ENCODE results near the gene OR1K1. TPM values are rescaled to one million over a fixed set of nuclear protein-coding genes. Genes with fewer than 3 reads are reported as not detected.
"Not testable (repeated sequence)": the region's sequence is repeated elsewhere in the genome, so short reads cannot be mapped to it uniquely, and the experiment has no call there.

OR1K1 gene
- polyA plus RNA-seq, 1 experiment: not detected

DNA sequence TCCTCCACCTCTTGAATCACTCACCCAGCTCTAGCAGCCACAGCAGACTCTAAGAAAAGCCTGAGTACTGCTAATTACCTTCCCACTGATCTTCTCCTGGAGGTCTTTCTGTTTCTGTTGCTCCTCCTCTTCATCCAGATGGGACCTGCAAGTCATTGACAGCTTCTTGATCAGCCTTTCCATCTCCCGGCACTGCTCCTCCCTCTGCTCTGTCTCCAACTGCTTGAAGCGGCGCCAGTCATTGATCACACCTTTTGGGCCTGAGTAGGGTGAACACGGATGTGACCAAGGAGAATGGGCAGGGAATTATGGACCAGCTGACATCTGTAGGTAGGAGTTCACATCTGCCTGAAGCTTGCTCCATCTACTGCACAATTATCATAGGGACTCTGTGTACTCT is 23.0 kb downstream of the OR1K1 start:
- POLR2A ChIA-PET: no interaction called here
- TF ChIP-seq CTCF (IDR thresholded peaks at IDR 0.05; ENCODE audit: insufficient read depth, low read depth, low read length): no peak
- no peak for DNase-seq (ENCODE audit: low read depth)
- Histone ChIP-seq H3K27me3 (ENCODE audit: control insufficient read depth, insufficient read depth, low read length) (no peaks in the 10 kb centered on the region), H3K36me3 (ENCODE audit: control insufficient read depth, insufficient read depth, low read length) (peaks cover 6% of the 10 kb centered on the region), H3K4me3 (ENCODE audit: low read depth, low read length) (no peak overlapping the region)
- CTCF ChIA-PET: interaction anchor here (1.5 to 1.8 kb wide), 2 partner anchors 13 to 358 kb away, joined by 4 read pairs; no protein-coding TSS in a partner anchor

DNA sequence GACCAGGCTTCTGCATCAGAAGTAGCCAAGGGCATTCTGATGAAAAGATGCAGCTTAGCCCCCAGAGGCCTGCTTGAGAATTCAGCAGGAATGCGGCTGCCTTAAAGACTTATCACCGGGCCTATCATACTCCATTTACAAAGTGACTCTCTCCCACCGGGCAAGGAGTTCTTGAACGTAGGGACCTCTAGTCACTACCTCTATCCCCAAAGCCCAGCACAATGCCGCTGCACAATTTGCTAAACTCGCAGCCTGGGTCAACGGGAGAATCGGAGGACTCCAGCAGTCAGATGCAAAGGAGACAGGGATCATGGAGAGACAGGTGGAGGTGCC is 27.8 kb downstream of the OR1K1 start:
- Histone ChIP-seq H3K36me3 (ENCODE audit: control insufficient read depth, insufficient read depth, low read length) (peaks cover 3% of the 10 kb centered on the region), H3K4me3 (ENCODE audit: low read depth, low read length) (peak overlapping the region; percentile 87), H3K27me3 (ENCODE audit: control insufficient read depth, insufficient read depth, low read length) (no peaks in the 10 kb centered on the region)
- no peak for TF ChIP-seq CTCF (IDR thresholded peaks at IDR 0.05; ENCODE audit: insufficient read depth, low read depth, low read length)
- no peak for DNase-seq (ENCODE audit: low read depth)
- ChIA-PET CTCF (interaction anchor here (0.6 to 1.6 kb wide), 6 partner anchors 9 to 364 kb away, joined by 3 to 4 read pairs (median 3); no protein-coding TSS in a partner anchor), POLR2A (interaction anchor here (0.6 to 1.4 kb wide), 3 partner anchors 10 to 359 kb away, joined by 3 to 14 read pairs (median 3); no protein-coding TSS in a partner anchor)

DNA sequence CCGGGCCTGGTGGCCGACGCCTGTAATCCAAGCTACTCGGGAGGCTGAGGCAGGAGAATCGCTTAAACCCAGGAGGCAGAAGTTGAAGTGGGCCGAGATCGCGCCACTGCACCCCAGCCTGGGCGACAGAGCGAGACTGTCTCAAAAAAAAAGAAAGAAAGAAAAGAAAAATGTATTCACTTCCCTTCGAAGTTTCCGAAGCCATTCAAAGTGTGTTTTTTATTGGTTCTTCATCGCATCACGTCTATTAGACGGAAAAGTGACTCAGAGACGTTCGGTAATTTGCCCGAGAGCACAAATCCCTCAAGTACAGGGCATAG is 29.0 kb downstream of the OR1K1 start:
- not testable (repeated sequence) for H3K27me3 ChIP-seq (ENCODE audit: control insufficient read depth, insufficient read depth, low read length); DNase-seq (ENCODE audit: low read depth); H3K36me3 ChIP-seq (ENCODE audit: control insufficient read depth, insufficient read depth, low read length)
- CTCF ChIA-PET: interaction anchor here (1.2 to 1.6 kb wide), 3 partner anchors 10 to 162 kb away, joined by 3 to 4 read pairs (median 3); no protein-coding TSS in a partner anchor
- POLR2A ChIA-PET: interaction anchor here (0.6 to 1.4 kb wide), 2 partner anchors 20 to 360 kb away, joined by 3 read pairs; no protein-coding TSS in a partner anchor
- H3K4me3 ChIP-seq (ENCODE audit: low read depth, low read length): peak overlapping the region; percentile 87

DNA sequence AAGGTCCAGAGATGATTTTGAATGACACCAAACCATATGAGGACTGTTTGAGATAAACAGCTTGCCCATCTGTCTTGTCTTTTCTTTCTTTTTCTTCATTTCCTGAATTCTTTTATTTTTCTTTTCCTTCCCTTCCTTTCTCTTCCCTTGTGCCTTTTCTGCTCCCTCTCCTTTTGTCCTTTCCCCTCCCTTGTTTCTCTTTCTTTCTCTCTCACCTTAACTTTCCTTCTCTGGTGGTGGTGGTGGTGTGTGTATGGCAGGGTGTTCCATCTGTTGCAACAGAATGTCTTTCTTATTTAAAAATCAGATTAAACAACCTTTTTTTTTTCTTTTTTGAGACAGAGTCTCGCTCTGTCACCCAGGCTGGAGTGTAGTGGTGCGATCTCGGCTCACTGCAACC is 32.3 kb downstream of the OR1K1 start:
- no peak for DNase-seq (ENCODE audit: low read depth)
- no peak overlapping the region for H3K4me3 ChIP-seq (ENCODE audit: low read depth, low read length)
- no peak for TF ChIP-seq CTCF (IDR thresholded peaks at IDR 0.05; ENCODE audit: insufficient read depth, low read depth, low read length)
- CTCF ChIA-PET: no interaction called here
- H3K36me3 ChIP-seq (ENCODE audit: control insufficient read depth, insufficient read depth, low read length): no peaks in the 10 kb centered on the region
- no peaks in the 10 kb centered on the region for H3K27me3 ChIP-seq (ENCODE audit: control insufficient read depth, insufficient read depth, low read length)
- POLR2A ChIA-PET: no interaction called here

DNA sequence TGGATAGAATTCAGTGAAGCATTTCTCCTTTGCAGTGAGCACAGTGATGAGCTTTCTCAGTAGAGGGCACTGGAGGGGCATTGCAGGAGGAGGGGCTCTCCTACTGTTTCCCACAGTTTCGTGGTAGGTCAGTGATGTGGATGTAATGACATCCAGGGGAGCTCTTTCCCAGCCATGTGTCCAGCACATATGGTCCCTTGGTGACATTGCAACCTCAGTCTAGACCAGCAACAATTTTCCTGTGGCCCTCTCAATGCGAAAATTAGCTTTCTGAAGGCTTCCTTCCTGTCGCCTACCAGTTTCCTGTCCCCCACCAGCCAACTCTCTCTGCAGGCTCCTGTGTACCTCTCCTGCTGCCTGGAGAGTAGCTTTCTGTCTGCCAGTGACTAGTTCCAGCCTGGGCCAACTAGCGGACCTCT is 35.4 kb downstream of the OR1K1 start:
- TF ChIP-seq CTCF (IDR thresholded peaks at IDR 0.05; ENCODE audit: insufficient read depth, low read depth, low read length): 0 out of 2 replicates have a peak, but pooled peaks have one; percentile 7
- no peaks in the 10 kb centered on the region for H3K36me3 ChIP-seq (ENCODE audit: control insufficient read depth, insufficient read depth, low read length)
- no peak overlapping the region for H3K4me3 ChIP-seq (ENCODE audit: low read depth, low read length)
- ChIA-PET POLR2A (no interaction called here), CTCF (interaction anchor here (0.5 to 1.2 kb wide), 2 partner anchors 122 to 514 kb away, joined by 3 read pairs; no protein-coding TSS in a partner anchor)
- DNase-seq (ENCODE audit: low read depth): no peak
- no peaks in the 10 kb centered on the region for H3K27me3 ChIP-seq (ENCODE audit: control insufficient read depth, insufficient read depth, low read length)

DNA sequence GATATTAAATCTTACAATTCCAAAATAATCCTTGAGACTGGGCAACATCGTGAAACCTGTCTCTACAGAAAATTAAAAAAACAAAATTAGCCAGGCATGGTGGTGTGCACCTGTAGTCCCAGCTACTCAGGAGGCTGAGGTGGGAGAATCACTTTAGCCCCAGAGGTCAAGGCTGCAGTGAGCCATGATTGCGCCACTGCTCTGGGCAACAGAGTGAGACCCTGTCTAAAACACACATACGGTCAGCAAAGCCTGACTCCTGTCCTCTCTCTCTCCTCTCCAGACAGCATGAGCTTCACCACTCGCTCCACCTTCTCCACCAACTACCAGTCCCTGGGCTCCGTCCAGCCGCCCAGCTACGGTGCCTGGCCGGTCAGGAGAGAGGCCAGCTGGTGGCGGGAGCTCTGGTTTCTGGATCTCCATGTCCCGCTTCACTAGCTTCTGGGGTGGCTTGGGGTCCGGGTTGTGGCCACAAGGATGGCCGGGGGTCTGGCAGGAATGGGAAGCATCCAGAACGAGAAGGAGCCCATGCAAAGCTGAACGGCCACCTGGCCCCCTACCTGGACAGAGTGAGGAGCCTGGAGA is 37.4 kb downstream of the OR1K1 start:
- no peak for TF ChIP-seq CTCF (IDR thresholded peaks at IDR 0.05; ENCODE audit: insufficient read depth, low read depth, low read length)
- no peak for DNase-seq (ENCODE audit: low read depth)
- no peaks in the 10 kb centered on the region for H3K36me3 ChIP-seq (ENCODE audit: control insufficient read depth, insufficient read depth, low read length)
- H3K27me3 ChIP-seq (ENCODE audit: control insufficient read depth, insufficient read depth, low read length): no peaks in the 10 kb centered on the region
- POLR2A ChIA-PET: no interaction called here
- CTCF ChIA-PET: no interaction called here
- H3K4me3 ChIP-seq (ENCODE audit: low read depth, low read length): no peak overlapping the region
